Measurements from ENCODE around the gene TNFRSF1B. TPM values are rescaled to one million over a fixed set of nuclear protein-coding genes. Genes with fewer than 3 reads are reported as not detected.

Gene TNFRSF1B
- total RNA-seq, 2 donors from 2014 or later = 58.7 to 59.7 TPM

DNA sequence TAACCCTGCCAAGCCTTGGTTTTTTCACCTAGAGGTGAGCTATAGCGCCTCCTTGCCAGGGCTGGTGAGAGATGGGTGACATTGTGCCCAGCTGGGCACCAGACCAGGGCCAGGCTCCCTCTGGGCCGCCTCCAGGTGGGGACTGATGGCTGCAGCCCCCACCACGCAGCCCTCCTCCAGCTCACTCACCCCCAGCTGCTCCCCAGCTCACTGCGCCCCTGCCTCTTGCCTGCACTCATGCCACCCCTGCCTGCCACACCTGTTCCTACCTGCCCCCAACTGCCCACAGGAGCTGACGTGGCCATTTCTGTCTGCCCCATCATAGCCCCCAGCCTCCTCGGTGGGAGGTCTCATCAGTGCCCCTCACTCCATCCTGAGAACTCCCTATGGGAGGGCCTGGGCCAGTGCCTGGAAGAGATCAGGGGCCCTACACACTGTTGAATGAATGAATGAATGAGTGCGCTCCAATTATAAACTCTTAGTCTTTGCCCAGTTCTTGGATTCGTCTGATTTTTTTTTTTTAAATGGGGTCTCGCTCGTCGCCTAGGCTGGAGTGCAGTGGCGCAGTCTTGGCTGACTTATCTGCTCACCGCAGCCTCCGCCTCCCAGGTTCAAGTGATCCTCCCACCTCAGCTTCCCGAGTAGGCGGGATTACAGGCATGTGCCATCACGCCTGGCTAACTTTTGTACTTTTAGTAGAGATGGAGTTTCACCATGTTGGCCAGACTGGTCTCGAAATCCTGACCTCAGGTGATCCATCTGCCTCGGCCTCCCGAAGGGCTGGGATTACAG lies 36.6 kb downstream of the TNFRSF1B start:
- TF ChIP-seq, protein P1, sequence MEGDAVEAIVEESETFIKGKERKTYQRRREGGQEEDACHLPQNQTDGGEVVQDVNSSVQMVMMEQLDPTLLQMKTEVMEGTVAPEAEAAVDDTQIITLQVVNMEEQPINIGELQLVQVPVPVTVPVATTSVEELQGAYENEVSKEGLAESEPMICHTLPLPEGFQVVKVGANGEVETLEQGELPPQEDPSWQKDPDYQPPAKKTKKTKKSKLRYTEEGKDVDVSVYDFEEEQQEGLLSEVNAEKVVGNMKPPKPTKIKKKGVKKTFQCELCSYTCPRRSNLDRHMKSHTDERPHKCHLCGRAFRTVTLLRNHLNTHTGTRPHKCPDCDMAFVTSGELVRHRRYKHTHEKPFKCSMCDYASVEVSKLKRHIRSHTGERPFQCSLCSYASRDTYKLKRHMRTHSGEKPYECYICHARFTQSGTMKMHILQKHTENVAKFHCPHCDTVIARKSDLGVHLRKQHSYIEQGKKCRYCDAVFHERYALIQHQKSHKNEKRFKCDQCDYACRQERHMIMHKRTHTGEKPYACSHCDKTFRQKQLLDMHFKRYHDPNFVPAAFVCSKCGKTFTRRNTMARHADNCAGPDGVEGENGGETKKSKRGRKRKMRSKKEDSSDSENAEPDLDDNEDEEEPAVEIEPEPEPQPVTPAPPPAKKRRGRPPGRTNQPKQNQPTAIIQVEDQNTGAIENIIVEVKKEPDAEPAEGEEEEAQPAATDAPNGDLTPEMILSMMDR (IDR thresholded peaks at IDR 0.05) = no peak
- ATAC-seq (ENCODE audit: insufficient number of reproducible peaks, low FRiP score, low read depth) (no peak), DNase-seq (ENCODE audit: low spot score) (no peak)
- no peak overlapping the region for H3K4me3 ChIP-seq
- no peaks in the 10 kb centered on the region for H3K4me1 ChIP-seq (ENCODE audit: control insufficient read depth in 1 of 2, low read depth in 2 of 2)
- H3K27me3 ChIP-seq (replicated peaks; ENCODE audit: insufficient read depth) = no peaks in the 10 kb centered on the region
- no peak overlapping the region for H3K27ac ChIP-seq
- no peaks in the 10 kb centered on the region for H3K9me3 ChIP-seq
- no peaks in the 10 kb centered on the region for H3K36me3 ChIP-seq

DNA sequence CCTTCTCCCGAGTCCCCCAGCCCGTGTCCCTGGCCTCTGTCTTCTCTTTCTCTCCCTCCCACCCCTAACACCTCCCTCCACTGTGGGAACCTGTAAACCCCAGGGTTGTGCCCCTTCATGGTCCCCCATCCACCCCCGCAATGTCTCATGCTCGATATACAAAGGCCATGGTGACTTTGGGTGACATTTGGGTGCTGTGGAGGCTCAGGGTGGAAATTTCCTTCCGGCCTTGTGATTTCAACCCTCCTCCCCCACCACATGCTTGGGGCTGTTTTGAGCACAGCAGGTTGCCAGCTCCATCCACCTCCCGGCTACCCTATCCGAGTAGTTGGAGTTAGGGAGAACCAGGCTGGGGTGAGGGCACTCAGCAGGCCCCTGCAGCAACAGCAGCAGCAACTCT lies 37.3 kb downstream of the TNFRSF1B start:
- H3K9me3 ChIP-seq = no peaks in the 10 kb centered on the region
- ATAC-seq (ENCODE audit: insufficient number of reproducible peaks, low FRiP score, low read depth) (no peak), DNase-seq (ENCODE audit: low spot score) (no peak)
- TF ChIP-seq, protein P1 (IDR thresholded peaks at IDR 0.05) = no peak
- H3K4me1 ChIP-seq (ENCODE audit: control insufficient read depth in 1 of 2, low read depth in 2 of 2) = peaks cover 0 to 3% of the 10 kb centered on the region in 2 donors
- no peaks in the 10 kb centered on the region for H3K36me3 ChIP-seq
- no peaks in the 10 kb centered on the region for H3K27me3 ChIP-seq (replicated peaks; ENCODE audit: insufficient read depth)
- no peak overlapping the region for H3K4me3 ChIP-seq
- no peak overlapping the region for H3K27ac ChIP-seq

DNA sequence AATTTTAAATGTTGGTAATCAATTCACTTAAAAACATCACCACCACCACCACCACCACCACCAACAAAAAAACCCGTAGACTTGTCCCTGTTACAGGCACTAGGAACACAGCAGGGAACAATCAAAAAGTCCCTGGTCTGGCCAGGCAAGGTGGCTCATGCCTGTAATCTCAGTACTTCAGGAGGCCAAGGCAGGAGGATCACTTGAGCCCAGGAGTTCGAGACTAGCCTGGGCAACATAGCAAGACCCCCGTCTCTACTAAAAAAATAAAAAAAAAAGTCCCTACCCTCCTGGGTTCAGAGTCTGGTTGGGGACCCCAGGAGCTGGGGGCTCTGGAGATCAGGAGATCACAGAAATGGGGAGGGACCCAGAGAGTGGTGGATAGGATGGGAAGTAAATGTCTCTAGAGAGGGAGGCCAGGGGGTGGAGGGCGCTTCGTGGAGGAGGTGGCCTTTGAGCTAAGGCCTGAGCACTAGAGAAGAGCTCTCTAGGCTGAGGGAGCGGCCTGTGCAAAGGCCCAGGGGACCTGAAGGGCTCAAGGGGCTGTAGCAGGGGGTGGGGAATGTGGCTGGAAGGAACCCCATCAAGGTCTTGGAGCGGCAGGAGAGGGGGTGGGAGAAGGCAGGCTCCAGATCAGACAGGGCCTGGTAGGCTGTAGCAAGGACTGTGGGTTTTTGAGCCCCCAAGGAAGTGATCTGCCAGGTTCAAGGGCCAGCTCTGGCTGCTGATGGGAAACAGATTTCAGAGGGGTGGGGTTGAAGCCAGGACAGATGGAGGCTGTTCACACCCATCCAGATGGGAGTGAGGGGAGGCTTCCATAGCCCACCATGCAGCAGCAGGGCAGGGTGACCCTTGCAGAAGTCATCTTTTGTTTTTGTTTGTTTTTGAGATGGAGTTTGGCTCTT lies 38.2 kb downstream of the TNFRSF1B start:
- H3K27me3 ChIP-seq (replicated peaks; ENCODE audit: insufficient read depth) = no peaks in the 10 kb centered on the region
- ATAC-seq (ENCODE audit: insufficient number of reproducible peaks, low FRiP score, low read depth) (no peak), DNase-seq (ENCODE audit: low spot score) (no peak)
- no peaks in the 10 kb centered on the region for H3K36me3 ChIP-seq
- H3K4me3 ChIP-seq = no peak overlapping the region
- peaks cover 0 to 3% of the 10 kb centered on the region in 2 donors for H3K4me1 ChIP-seq (ENCODE audit: control insufficient read depth in 1 of 2, low read depth in 2 of 2)
- no peak overlapping the region for H3K27ac ChIP-seq
- H3K9me3 ChIP-seq = no peaks in the 10 kb centered on the region
- TF ChIP-seq, protein P1 (IDR thresholded peaks at IDR 0.05) = no peak

DNA sequence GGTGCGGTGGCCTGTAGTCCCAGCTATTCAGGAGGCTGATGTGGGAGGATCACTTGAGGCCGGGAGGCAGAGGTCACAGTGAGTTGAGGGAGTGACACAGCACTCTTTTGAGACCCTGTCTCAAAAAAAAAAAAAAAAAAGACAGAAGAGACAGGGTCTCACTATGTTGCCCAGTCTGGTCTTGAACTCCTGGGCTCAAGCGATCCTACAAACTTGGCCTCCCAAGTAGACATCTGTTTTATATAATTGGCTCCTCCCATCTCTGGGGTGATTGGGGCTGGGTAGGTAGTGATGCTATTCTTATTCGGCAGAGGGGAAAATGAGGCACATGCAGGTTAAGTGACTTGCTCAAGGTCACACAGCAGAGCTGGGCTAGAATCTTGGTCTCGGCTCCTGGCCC lies 39.4 kb downstream of the TNFRSF1B start:
- TF ChIP-seq, protein P1 (IDR thresholded peaks at IDR 0.05) = no peak
- ATAC-seq (ENCODE audit: insufficient number of reproducible peaks, low FRiP score, low read depth) (no peak), DNase-seq (ENCODE audit: low spot score) (no peak)
- H3K4me1 ChIP-seq (ENCODE audit: control insufficient read depth in 1 of 2, low read depth in 2 of 2) = peaks cover 0 to 3% of the 10 kb centered on the region in 2 donors
- no peak overlapping the region for H3K4me3 ChIP-seq
- H3K9me3 ChIP-seq = no peaks in the 10 kb centered on the region
- no peak overlapping the region for H3K27ac ChIP-seq
- no peaks in the 10 kb centered on the region for H3K36me3 ChIP-seq
- no peaks in the 10 kb centered on the region for H3K27me3 ChIP-seq (replicated peaks; ENCODE audit: insufficient read depth)

DNA sequence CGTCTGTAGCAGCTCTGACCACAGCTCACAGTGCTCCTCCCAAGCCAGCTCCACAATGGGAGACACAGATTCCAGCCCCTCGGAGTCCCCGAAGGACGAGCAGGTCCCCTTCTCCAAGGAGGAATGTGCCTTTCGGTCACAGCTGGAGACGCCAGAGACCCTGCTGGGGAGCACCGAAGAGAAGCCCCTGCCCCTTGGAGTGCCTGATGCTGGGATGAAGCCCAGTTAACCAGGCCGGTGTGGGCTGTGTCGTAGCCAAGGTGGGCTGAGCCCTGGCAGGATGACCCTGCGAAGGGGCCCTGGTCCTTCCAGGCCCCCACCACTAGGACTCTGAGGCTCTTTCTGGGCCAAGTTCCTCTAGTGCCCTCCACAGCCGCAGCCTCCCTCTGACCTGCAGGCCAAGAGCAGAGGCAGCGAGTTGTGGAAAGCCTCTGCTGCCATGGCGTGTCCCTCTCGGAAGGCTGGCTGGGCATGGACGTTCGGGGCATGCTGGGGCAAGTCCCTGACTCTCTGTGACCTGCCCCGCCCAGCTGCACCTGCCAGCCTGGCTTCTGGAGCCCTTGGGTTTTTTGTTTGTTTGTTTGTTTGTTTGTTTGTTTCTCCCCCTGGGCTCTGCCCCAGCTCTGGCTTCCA lies 40.1 kb downstream of the TNFRSF1B start:
- DNase-seq (ENCODE audit: low spot score) (no peak), ATAC-seq (ENCODE audit: insufficient number of reproducible peaks, low FRiP score, low read depth) (no peak)
- Histone ChIP-seq H3K9me3 (no peaks in the 10 kb centered on the region), H3K27ac (no peak overlapping the region), H3K4me1 (ENCODE audit: control insufficient read depth in 1 of 2, low read depth in 2 of 2) (peaks cover 0 to 3% of the 10 kb centered on the region in 2 donors), H3K36me3 (no peaks in the 10 kb centered on the region), H3K4me3 (no peak overlapping the region), H3K27me3 (replicated peaks; ENCODE audit: insufficient read depth) (no peaks in the 10 kb centered on the region)
- TF ChIP-seq, protein P1 (IDR thresholded peaks at IDR 0.05) = no peak

Measured in thoracic aorta (tissue), 2 donors.